GM18526 (cell line): ENCODE data around the gene DHX16.

Source experiments
- POLR2A ChIP-seq: IDR thresholded peaks from 3 replicates; pipeline ENCODE4 v1.6.1; 2011; ENCODE audit not compliant: insufficient read length; ENCODE audit errors: extremely low read depth

DHX16 gene

GRCh38 chr6:30685157-30686008 lies 12.6 kb upstream of the DHX16 start:
- TF ChIP-seq POLR2A: no peak

- peak; percentile 26 for TF ChIP-seq POLR2A
Observed at GRCh38 chr6:30684386-30685156, 11.8 kb upstream of the DHX16 start.

DNA sequence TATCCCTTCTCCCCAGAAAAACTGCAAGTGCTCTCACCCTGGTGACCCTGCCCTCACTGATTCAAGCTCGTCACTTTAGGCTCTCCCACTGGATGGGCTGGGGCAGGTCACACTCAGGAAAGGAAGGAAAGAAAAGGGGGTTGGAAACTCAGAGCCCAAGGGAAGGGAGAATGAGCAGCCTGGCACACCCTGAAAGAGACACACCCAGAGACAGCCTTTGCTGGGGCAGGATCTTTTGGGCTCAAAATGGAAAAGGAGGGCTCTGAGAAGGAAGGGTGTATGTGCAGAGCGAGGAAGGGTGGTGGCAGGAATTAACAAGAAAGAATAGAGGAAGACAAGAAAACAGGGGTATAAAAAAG lies 11.2 kb upstream of the DHX16 start:
- no peak for TF ChIP-seq POLR2A

- TF ChIP-seq POLR2A: no peak
Observed at GRCh38 chr6:30683183-30683979, 10.6 kb upstream of the DHX16 start.

DNA sequence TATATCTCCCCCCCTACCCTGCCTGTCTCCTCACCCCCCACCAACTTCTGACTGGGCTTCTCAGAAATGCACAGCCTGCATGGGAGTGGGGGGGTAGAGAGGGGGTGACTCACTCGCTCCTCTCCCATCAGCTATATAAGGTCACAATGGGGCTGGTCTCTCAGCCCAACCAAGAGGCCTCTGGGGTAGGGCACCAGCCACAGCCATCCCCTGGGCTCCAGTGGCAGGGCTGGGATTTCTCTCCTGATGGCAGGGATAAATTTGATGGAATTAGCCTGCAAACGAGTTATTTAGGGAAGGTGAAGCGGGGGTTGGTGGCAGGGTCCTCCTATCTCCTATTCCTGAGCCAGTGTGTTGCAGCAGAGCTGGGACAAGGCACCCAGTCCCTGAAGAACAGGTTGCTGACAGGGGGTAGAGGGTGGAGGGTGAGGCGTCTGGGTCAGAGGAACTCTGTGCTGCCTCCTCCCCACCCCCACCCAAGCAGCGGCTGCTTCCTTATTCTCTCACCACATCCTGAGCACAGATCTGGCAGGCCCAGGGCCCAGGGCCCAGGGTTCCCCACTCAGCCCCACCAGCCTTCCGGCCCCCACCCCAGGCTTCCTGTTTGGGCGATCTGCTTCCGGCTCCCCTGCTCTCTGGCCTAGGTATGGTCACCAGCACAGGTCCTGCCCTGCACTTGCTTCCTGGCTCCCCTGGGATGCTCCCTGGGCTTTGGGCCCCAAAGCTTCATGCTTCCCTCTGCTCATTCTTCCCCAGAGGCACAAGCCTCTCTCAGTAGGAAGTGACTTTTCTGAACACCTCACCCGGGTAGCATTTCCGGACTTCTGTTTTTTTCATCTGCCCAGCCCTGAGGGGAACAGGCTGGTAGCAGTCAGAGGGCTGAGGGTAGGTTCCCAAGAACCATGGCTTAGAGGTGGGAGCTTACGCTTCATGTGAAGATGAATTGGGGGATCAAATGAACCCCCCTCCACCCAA lies 9.6 kb upstream of the DHX16 start:
- TF ChIP-seq POLR2A: peak; percentile 65

- no peak for TF ChIP-seq POLR2A
Observed at GRCh38 chr6:30681766-30682142, 8.9 kb upstream of the DHX16 start.

DNA sequence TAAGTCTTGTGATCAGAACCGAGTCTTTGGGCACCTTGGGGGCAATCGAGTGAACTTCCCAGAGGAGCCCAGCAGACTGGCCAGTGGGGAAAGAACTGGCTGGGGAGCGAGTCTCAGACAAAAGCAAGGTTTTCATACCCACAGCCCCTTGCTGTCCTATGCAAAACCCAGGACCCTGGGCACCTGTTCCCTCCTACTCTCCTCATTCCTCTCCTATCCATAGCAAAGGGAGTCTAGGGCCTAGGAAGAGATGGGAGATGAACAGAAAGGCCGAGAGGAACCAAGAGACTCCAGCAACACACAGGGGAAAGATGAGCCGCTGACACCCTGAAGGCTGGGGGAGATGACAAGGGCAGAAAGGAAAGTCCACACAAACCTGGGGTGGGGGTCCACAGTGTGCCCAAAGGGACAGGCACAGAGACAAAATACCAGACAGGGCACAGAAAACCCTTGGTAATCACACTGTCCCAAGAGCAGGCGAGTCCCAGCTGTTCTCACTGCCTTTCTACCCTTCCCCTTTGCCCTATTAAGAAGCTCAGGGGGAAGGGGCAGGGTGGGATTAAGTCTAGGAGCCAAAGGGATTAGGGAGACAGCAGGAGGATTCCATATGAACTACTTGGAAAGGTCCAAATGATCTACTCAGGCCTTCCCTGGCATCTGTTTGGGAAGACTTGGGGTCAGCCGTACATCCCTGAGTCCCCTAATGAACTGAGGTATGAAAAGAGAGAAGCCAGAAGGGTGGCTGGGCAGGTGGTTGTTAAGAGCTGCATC lies 7.1 kb upstream of the DHX16 start:
- no peak for TF ChIP-seq POLR2A

DNA sequence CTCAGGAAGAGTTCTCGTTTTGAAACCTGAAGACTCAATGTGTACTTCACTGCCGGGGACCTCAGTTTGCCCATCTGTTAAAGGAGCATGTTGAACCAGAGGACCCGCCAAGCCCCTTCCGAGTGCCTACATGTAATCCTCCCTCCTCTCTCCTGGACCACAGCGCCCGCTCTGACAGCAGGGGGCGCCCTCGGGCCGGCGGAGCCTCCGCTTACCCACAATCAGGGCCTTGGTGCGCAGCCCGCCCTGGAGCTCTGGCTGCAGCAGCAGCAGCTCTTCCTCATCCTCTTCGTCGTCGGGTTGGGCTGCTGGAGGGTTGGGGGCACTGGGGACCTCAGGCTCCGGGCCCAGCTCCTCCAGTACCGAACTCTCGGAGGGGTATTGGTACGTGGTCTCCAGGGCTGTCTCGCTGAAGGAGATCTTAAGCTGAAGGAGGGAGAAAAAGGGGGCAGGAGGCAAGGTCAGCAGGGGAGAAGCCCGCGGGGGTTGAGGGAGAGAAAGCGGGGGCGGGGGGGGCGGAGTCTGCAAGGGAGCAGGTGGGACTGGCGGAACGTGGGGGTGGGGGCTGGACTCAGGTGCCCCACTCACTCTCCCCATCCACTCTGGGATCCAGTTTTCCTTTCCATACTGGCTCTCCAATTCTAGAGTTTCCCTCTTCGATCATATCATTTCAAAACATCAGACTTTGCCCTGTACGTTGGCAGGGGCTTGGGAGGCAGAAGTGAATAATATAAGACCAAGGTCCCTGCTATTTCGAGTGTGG lies 6.3 kb upstream of the DHX16 start:
- TF ChIP-seq POLR2A: no peak

DNA sequence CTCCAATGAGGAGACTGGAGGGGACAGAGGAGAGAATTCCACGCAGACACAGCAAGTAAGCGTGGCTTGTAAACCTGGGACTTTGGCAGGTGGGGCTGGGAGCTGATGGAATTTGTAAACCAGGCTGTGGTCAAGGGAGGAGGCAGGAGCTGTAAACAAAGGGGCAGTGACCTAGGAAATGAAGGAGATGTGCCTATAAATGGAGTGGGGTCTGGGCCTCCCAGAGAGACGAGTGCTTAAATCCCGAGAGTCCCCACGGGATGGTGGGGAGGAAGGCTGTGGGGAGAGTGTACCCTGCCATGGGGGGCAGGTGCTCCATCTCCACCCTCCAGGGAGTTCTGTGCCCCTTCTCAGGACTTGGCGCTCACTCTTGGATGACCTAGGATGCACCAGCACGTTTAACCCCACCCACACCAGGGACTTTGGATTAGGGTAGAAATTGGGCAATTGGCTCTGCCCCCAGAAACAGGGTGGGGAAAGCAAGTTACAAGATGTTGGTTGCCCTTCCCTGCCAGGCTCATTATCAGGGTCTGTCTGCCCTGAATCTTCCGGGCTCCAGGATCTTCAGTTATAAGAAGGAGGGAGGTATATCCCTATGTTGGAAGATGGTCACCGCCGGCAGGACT lies 4.0 kb upstream of the DHX16 start:
- TF ChIP-seq POLR2A: no peak

DNA sequence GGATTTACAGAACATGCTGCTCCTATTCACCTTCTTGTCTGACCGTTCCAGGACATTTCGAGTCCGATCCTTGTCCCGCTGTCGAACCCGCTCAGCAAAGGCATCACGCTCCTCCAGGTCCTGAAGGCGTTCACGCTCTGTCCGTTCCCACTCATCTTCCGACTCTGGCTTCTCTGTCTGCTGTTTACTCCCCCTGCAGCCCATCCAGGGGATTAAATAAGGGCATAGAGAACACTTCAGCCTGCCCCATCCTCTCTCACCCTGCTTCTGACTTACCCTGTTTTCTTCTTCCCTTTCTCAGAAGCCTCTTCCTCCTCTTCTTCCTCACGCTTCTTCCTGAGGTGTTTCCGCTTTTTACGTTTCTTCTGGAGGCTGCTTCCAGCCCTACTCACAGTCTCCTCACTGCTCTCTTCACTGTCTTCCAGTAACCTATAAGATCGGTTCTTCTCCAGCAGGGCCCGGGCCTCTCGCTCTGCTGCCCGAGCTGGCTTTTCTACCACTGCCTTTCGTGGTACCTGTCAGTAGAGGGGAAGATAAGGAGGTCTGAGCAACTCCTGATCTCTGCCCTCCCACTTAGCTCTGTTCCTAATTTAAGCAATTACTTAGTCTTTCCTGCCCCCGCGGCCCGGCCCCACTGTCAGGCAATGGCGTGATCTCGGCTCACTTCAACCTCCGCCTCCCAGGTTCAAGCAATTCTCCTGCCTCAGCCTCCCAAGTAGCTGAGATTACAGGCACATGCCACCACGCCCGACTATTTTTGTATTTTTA lies 1.9 kb downstream of the DHX16 start:
- no peak for TF ChIP-seq POLR2A

GRCh38 chr6:30664994-30665767 lies 7.6 kb downstream of the DHX16 start:
- no peak for TF ChIP-seq POLR2A

- no peak for TF ChIP-seq POLR2A
Observed at GRCh38 chr6:30657454-30657853, 15.4 kb downstream of the DHX16 start.
